OCI-LY7 (cell line): Measurements from ENCODE around the gene EEF1AKMT1. TPM values are rescaled to one million over a fixed set of nuclear protein-coding genes. Genes with fewer than 3 reads are reported as not detected.

Experiments used
- BruUV-seq: library from RNA; stranded (reverse); fragments of 400-500 nt; replicated peaks from 2 replicates; lab custom pipeline; 2021; lab: Mats Ljungman, UMichigan
- CTCF ChIA-PET: fragments of 300-600 bp; sonication (Branson Sonifier 250); formaldehyde crosslinking; loops from one replicate; lab custom pipeline; 2022; ENCODE audit warnings: antibody characterized with exemption; ENCODE audit not compliant: unreplicated experiment; lab: Charles Lee
- POLR2A ChIA-PET: fragments of 300-600 bp; sonication (Branson Sonifier 250); formaldehyde crosslinking; loops from one replicate; lab custom pipeline; 2022; ENCODE audit warnings: antibody characterized with exemption; lab: Charles Lee
- DNase-seq: peaks from one replicate; pipeline ENCODE4 v3.0.0-alpha.2; 2015; ENCODE audit warnings: low spot score
- H2AFZ ChIP-seq: fragments of 200-600 bp; sonication (generic), shearing (Covaris generic); 2 replicates; pipeline ENCODE4 v1.6.1; 2014; ENCODE audit warnings: mild to moderate bottlenecking, antibody characterized with exemption, low read length, moderate library complexity
- H3K27ac ChIP-seq: fragments of 200-600 bp; sonication (generic); 2 replicates; pipeline ENCODE4 v1.5.1; 2014; ENCODE audit warnings: mixed run types, low read depth, mild to moderate bottlenecking, moderate library complexity, low read length, inconsistent platforms; ENCODE audit not compliant: poor library complexity, severe bottlenecking
- H3K36me3 ChIP-seq: fragments of 200-600 bp; sonication (generic); 2 replicates; pipeline ENCODE4 v1.6.1; 2014; ENCODE audit warnings: mild to moderate bottlenecking, antibody characterized with exemption, low read length, moderate library complexity, mixed read lengths; ENCODE audit not compliant: insufficient read depth
- H3K4me1 ChIP-seq: fragments of 200-600 bp; sonication (generic); 2 replicates; pipeline ENCODE4 v1.5.1; 2014; ENCODE audit warnings: mild to moderate bottlenecking, low read length; ENCODE audit not compliant: insufficient read depth, poor library complexity, severe bottlenecking
- H3K4me2 ChIP-seq: fragments of 200-600 bp; sonication (generic); 2 replicates; pipeline ENCODE4 v1.6.1; 2014; ENCODE audit warnings: mild to moderate bottlenecking, low read length
- H3K4me3 ChIP-seq: fragments of 200-600 bp; sonication (generic); 2 replicates; pipeline ENCODE4 v1.5.1; 2014; ENCODE audit warnings: mild to moderate bottlenecking, low read depth, low read length; ENCODE audit not compliant: poor library complexity, severe bottlenecking
- H3K79me2 ChIP-seq: fragments of 200-600 bp; sonication (generic); 2 replicates; pipeline ENCODE4 v1.6.1; 2016; ENCODE audit warnings: low read depth, mild to moderate bottlenecking, low read length, moderate library complexity, mixed read lengths; ENCODE audit not compliant: insufficient read depth
- H3K9me2 ChIP-seq: fragments of 200-600 bp; sonication (generic); 2 replicates; pipeline ENCODE4 v1.6.1; 2016; ENCODE audit warnings: mild to moderate bottlenecking, low read length, mixed read lengths; ENCODE audit not compliant: insufficient read depth
- H3K9me3 ChIP-seq: fragments of 200-600 bp; sonication (generic); 2 replicates; pipeline ENCODE4 v1.6.1; 2014; ENCODE audit warnings: mild to moderate bottlenecking, mixed run types, low read length, mixed read lengths
- H4K20me1 ChIP-seq: fragments of 200-600 bp; sonication (generic); 2 replicates; pipeline ENCODE4 v1.6.1; 2014; ENCODE audit warnings: mild to moderate bottlenecking, antibody characterized with exemption, low read length, moderate library complexity, mixed read lengths; ENCODE audit not compliant: insufficient read depth
- EZH2phosphoT487 ChIP-seq: fragments of 200-600 bp; sonication (generic); IDR thresholded peaks from 2 replicates; pipeline ENCODE4 v1.6.1; 2018; ENCODE audit warnings: low read depth, borderline replicate concordance, mild to moderate bottlenecking, mixed run types, antibody characterized with exemption, low read length, moderate library complexity, mixed read lengths
- intact Hi-C: fragments of 100-400 bp; cut with micrococcal nuclease; formaldehyde crosslinking; loops from one replicate; pipeline ENCODE4 v1.10.0; 2022; ENCODE audit not compliant: unreplicated experiment
- total RNA-seq, 2 experiments: library from RNA; depleted of rRNA in 1 of 2; stranded (reverse); fragments of >200 nt in 1 of 2; shearing (Covaris generic) in 1 of 2; gene quantifications; 2 replicates each; pipeline ENCODE4 v1.2.3, GENCODE V29; 2014 to 2022
- TF ChIP-seq, protein P1 (sequence below): fragments of 200-600 bp; sonication (generic); conservative IDR thresholded peaks from 2 replicates; pipeline ENCODE4 v1.5.1; 2014; ENCODE audit warnings: mild to moderate bottlenecking, antibody characterized with exemption, low read length, moderate library complexity, mixed read lengths

The EEF1AKMT1 gene
- total RNA-seq, 2 experiments from 2014 or later = 1.5 to 2.5 TPM

DNA sequence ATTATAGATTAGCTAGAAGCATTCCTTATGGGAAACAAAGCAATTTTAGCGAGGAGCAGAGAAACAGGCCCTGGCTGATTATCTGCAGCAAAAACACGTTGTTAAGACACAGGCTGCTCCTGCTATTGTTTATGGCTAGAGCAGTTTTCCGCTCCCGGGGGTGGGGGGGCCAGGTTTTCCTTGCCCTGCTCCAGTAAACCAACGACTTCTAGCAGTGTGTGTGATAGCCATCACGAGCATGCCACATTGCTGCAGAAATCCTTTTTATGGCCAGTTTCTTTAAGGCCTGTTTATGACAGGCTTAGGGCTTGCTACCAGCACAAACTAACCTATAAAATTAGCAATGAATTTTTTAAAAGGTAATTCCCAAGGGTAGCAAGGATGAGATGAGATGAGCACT is 88.7 kb downstream of the EEF1AKMT1 start:
- no TSS peak for BruUV-seq
- TF ChIP-seq, protein P1, sequence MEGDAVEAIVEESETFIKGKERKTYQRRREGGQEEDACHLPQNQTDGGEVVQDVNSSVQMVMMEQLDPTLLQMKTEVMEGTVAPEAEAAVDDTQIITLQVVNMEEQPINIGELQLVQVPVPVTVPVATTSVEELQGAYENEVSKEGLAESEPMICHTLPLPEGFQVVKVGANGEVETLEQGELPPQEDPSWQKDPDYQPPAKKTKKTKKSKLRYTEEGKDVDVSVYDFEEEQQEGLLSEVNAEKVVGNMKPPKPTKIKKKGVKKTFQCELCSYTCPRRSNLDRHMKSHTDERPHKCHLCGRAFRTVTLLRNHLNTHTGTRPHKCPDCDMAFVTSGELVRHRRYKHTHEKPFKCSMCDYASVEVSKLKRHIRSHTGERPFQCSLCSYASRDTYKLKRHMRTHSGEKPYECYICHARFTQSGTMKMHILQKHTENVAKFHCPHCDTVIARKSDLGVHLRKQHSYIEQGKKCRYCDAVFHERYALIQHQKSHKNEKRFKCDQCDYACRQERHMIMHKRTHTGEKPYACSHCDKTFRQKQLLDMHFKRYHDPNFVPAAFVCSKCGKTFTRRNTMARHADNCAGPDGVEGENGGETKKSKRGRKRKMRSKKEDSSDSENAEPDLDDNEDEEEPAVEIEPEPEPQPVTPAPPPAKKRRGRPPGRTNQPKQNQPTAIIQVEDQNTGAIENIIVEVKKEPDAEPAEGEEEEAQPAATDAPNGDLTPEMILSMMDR = no peak
- ChIA-PET CTCF (no interaction called here), POLR2A (no interaction called here)
- Histone ChIP-seq H3K4me2 (no peak overlapping the region), H4K20me1 (no peaks in the 10 kb centered on the region), H2AFZ (no peak overlapping the region), H3K9me2 (no peaks in the 10 kb centered on the region), H3K4me1 (no peaks in the 10 kb centered on the region), H3K4me3 (no peak overlapping the region), H3K9me3 (no peaks in the 10 kb centered on the region), H3K27ac (no peak overlapping the region), H3K36me3 (no peaks in the 10 kb centered on the region), H3K79me2 (no peaks in the 10 kb centered on the region)
- DNase-seq = no peak
- intact Hi-C loops = no loop called here

DNA sequence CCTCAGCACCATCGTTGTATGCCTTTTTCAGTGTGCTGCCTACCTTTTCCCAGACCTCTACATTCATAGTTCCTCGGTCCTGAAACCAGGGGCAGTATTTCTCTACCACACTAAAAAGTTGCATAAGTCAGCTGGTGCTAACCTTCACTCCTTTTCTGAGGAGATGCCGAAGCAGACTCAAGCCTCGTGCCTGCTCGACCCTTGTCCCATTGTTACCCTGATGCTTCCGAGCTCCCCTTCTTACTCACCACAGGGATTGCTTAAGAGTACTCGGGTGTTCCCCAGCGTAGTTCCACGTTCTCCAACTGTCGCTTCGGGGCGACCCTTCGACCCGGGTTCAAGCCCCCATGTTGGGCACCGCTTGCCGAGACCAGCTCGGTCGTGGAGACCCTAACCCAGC is 89.2 kb downstream of the EEF1AKMT1 start:
- Histone ChIP-seq H3K27ac (no peak overlapping the region), H3K4me3 (no peak overlapping the region), H2AFZ (no peak overlapping the region), H3K4me1 (no peaks in the 10 kb centered on the region), H3K4me2 (no peak overlapping the region), H3K79me2 (no peaks in the 10 kb centered on the region), H3K9me2 (no peaks in the 10 kb centered on the region), H3K36me3 (no peaks in the 10 kb centered on the region), H4K20me1 (no peaks in the 10 kb centered on the region), H3K9me3 (no peaks in the 10 kb centered on the region)
- TF ChIP-seq, protein P1 = no peak
- no peak for TF ChIP-seq EZH2phosphoT487
- BruUV-seq = no TSS peak
- no peak for DNase-seq
- intact Hi-C loops = no loop called here
- ChIA-PET POLR2A (no interaction called here), CTCF (no interaction called here)

DNA sequence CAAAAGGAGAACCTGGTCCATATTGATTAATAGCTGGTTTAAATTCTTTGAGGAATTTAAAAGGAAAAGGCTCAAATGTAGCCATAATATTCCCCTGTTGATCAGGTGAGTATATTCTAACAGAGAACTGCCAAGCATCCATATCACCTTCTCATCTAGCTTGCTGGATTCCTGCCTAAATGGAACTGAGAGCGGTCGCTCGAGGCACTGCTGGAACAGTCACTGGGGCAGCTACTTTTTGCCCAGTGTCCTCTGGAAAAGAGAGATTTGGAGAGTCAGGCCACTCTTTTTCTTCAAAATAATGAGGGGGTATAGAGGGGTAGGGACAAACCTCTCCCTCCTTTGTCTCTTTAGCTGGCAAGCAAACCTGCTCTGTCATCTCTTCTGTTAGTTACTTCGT is 89.7 kb downstream of the EEF1AKMT1 start:
- TF ChIP-seq, protein P1 = no peak
- no peak for TF ChIP-seq EZH2phosphoT487
- no peak for DNase-seq
- Histone ChIP-seq H3K27ac (no peak overlapping the region), H3K36me3 (no peaks in the 10 kb centered on the region), H3K9me2 (no peaks in the 10 kb centered on the region), H4K20me1 (no peaks in the 10 kb centered on the region), H3K9me3 (no peaks in the 10 kb centered on the region), H3K4me3 (no peak overlapping the region), H3K4me1 (no peaks in the 10 kb centered on the region), H2AFZ (no peak overlapping the region), H3K4me2 (no peak overlapping the region), H3K79me2 (no peaks in the 10 kb centered on the region)
- CTCF ChIA-PET = no interaction called here
- POLR2A ChIA-PET = no interaction called here
- intact Hi-C loops = no loop called here
- BruUV-seq = no TSS peak
